Astrocyte (in vitro differentiated cells and primary cell): ENCODE results near the gene TRAPPC10. TPM values are rescaled to one million over a fixed set of nuclear protein-coding genes. Genes with fewer than 3 reads are reported as not detected.
"Not testable (repeated sequence)": the region's sequence is repeated elsewhere in the genome, so short reads cannot be mapped to it uniquely, and the experiment has no call there.

ENCODE experiments used
- DNase-seq: peaks from one replicate; pipeline ENCODE4 v3.0.0-alpha.2; 2010; ENCODE audit warnings: low read depth
- FAIRE-seq: peaks from 2 replicates; lab custom pipeline; 2011; peaks lifted over from hg19 to GRCh38; lab: Jason Lieb, UNC
- H2AFZ ChIP-seq: 2 replicates; pipeline ENCODE4 v1.6.0; 2012; ENCODE audit warnings: low read depth, low read length, inconsistent platforms
- H3K27ac ChIP-seq: 2 replicates; pipeline ENCODE4 v1.5.1; 2011; ENCODE audit warnings: low read depth, low read length, inconsistent platforms
- H3K27me3 ChIP-seq: 2 replicates; pipeline ENCODE4 v1.6.0; 2011; ENCODE audit warnings: low read length, inconsistent platforms; ENCODE audit not compliant: insufficient read depth
- H3K36me3 ChIP-seq: 2 replicates; pipeline ENCODE4 v1.5.1; 2011; ENCODE audit warnings: low read length, inconsistent platforms; ENCODE audit not compliant: insufficient read depth
- H3K4me1 ChIP-seq: 2 replicates; pipeline ENCODE4 v1.5.1; 2011; ENCODE audit warnings: low read length, inconsistent platforms; ENCODE audit not compliant: insufficient read depth
- H3K4me2 ChIP-seq: 2 replicates; pipeline ENCODE4 v1.6.0; 2012; ENCODE audit warnings: low read length, inconsistent platforms
- H3K4me3 ChIP-seq: 2 replicates; pipeline ENCODE4 v1.5.1; 2011; ENCODE audit warnings: low read depth, mild to moderate bottlenecking, low read length, inconsistent platforms; ENCODE audit not compliant: insufficient read depth
- H3K79me2 ChIP-seq: 2 replicates; pipeline ENCODE4 v1.6.0; 2012; ENCODE audit warnings: mild to moderate bottlenecking, low read length, inconsistent platforms; ENCODE audit not compliant: insufficient read depth
- H3K9ac ChIP-seq: 2 replicates; pipeline ENCODE4 v1.6.0; 2012; ENCODE audit warnings: mild to moderate bottlenecking, low read length, inconsistent platforms
- H3K9me3 ChIP-seq: 2 replicates; pipeline ENCODE4 v1.5.1; 2012; ENCODE audit warnings: low read depth, mild to moderate bottlenecking, low read length, inconsistent platforms; ENCODE audit not compliant: insufficient read depth
- H4K20me1 ChIP-seq: 2 replicates; pipeline ENCODE4 v1.6.0; 2012; ENCODE audit warnings: low read length, inconsistent platforms; ENCODE audit not compliant: insufficient read depth
- H3K27ac Mint-ChIP-seq: one replicate; pipeline ENCODE4 v1.8.0; 2021; ENCODE audit warnings: mild to moderate bottlenecking, mixed read lengths; ENCODE audit not compliant: unreplicated experiment
- H3K27me3 Mint-ChIP-seq: one replicate; pipeline ENCODE4 v1.8.0; 2021; ENCODE audit warnings: low read depth, mixed read lengths; ENCODE audit not compliant: unreplicated experiment
- H3K36me3 Mint-ChIP-seq: one replicate; pipeline ENCODE4 v1.8.0; 2021; ENCODE audit warnings: low read depth, mixed read lengths; ENCODE audit not compliant: unreplicated experiment
- H3K4me1 Mint-ChIP-seq: one replicate; pipeline ENCODE4 v1.8.0; 2021; ENCODE audit warnings: low read depth, mixed read lengths; ENCODE audit not compliant: unreplicated experiment
- H3K4me3 Mint-ChIP-seq: one replicate; pipeline ENCODE4 v1.8.0; 2021; ENCODE audit warnings: mild to moderate bottlenecking, moderate library complexity, mixed read lengths; ENCODE audit not compliant: unreplicated experiment
- H3K9me3 Mint-ChIP-seq: one replicate; pipeline ENCODE4 v1.8.0; 2021; ENCODE audit warnings: mild to moderate bottlenecking, mixed read lengths; ENCODE audit not compliant: unreplicated experiment
- EZH2 ChIP-seq: IDR thresholded peaks from 2 replicates; pipeline ENCODE4 v1.6.1; 2012; ENCODE audit warnings: mild to moderate bottlenecking, low read length, inconsistent platforms; ENCODE audit not compliant: insufficient read depth
- total RNA-seq: library from RNA; stranded (reverse); gene quantifications from 2 replicates; pipeline ENCODE4 v1.2.1, GENCODE V29; 2021
- TF ChIP-seq, protein P1 (sequence below): IDR thresholded peaks from 2 replicates; pipeline ENCODE4 v1.5.1; 2011; ENCODE audit warnings: low read depth, mild to moderate bottlenecking, inconsistent platforms, low read length, moderate library complexity; ENCODE audit not compliant: insufficient read depth

Gene TRAPPC10
- total RNA-seq, 1 donor from 2014 or later = 45.7 TPM

DNA sequence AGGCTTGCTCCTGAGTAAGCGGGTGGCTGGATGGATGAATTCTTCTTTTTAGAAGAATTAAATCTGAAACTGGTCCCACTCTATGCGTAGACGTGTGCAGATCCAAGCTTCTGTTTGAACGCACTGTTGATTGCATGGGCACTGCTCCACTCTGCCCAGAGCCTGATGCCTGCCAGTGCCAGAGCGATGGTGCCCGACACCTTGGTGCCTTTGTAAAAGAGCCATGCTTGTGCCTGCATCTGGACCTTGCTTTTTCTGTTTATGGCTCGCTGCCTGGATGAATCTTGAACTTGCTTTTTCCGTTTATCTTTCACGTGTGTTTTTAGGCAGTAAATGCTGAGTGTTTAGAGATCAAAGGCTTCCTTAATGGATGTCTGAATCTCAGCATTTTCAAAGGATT, 80.1 kb downstream of the TRAPPC10 start:
- no peaks in the 10 kb centered on the region for H3K27me3 ChIP-seq
- no peaks in the 10 kb centered on the region for H3K79me2 ChIP-seq
- H3K9me3 ChIP-seq = no peaks in the 10 kb centered on the region
- Mint-ChIP-seq H3K27ac (no peak overlapping the region), H3K9me3 (no peaks in the 10 kb centered on the region), H3K36me3 (peaks cover 17% of the 10 kb centered on the region), H3K4me3 (no peak overlapping the region), H3K27me3 (no peaks in the 10 kb centered on the region), H3K4me1 (no peaks in the 10 kb centered on the region)
- H3K27ac ChIP-seq = no peak overlapping the region
- H3K4me2 ChIP-seq = no peak overlapping the region
- no peak for TF ChIP-seq EZH2
- TF ChIP-seq, protein P1, sequence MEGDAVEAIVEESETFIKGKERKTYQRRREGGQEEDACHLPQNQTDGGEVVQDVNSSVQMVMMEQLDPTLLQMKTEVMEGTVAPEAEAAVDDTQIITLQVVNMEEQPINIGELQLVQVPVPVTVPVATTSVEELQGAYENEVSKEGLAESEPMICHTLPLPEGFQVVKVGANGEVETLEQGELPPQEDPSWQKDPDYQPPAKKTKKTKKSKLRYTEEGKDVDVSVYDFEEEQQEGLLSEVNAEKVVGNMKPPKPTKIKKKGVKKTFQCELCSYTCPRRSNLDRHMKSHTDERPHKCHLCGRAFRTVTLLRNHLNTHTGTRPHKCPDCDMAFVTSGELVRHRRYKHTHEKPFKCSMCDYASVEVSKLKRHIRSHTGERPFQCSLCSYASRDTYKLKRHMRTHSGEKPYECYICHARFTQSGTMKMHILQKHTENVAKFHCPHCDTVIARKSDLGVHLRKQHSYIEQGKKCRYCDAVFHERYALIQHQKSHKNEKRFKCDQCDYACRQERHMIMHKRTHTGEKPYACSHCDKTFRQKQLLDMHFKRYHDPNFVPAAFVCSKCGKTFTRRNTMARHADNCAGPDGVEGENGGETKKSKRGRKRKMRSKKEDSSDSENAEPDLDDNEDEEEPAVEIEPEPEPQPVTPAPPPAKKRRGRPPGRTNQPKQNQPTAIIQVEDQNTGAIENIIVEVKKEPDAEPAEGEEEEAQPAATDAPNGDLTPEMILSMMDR = no peak
- H2AFZ ChIP-seq = no peak overlapping the region
- no peak for DNase-seq
- H3K4me1 ChIP-seq = peaks cover 4% of the 10 kb centered on the region
- peaks cover 38% of the 10 kb centered on the region for H3K36me3 ChIP-seq
- peaks cover 37% of the 10 kb centered on the region for H4K20me1 ChIP-seq
- no peak overlapping the region for H3K9ac ChIP-seq
- H3K4me3 ChIP-seq = no peak overlapping the region
- no peak for FAIRE-seq

DNA sequence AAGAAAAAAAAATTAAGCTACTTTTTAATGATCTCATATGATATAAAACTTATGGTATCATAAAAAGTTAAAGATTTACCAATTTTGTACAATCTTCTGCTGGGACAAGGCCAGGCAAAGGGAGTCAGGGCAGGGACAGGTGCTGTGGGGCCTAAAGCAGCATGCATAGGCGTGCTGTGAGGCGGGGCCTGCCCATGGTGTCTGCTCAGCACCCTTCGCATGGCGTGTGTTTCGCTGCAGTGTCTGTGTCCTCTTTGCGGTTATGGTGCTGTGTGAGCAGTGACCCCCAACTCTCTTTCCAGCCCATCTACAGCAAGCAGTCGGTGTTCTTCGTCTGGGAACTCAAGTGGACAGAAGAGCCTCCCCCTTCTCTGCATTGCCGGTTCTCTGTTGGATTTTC, 81.7 kb downstream of the TRAPPC10 start:
- no peaks in the 10 kb centered on the region for H3K4me1 Mint-ChIP-seq
- Histone ChIP-seq H3K27ac (no peak overlapping the region), H3K27me3 (no peaks in the 10 kb centered on the region), H3K9me3 (no peaks in the 10 kb centered on the region), H3K36me3 (peaks cover 26% of the 10 kb centered on the region), H2AFZ (no peak overlapping the region), H3K79me2 (no peaks in the 10 kb centered on the region), H3K9ac (no peak overlapping the region), H3K4me1 (peaks cover 4% of the 10 kb centered on the region), H3K4me3 (no peak overlapping the region), H4K20me1 (peaks cover 23% of the 10 kb centered on the region), H3K4me2 (no peak overlapping the region)
- H3K9me3 Mint-ChIP-seq = no peaks in the 10 kb centered on the region
- DNase-seq = no peak
- H3K36me3 Mint-ChIP-seq = peaks cover 12% of the 10 kb centered on the region
- no peaks in the 10 kb centered on the region for H3K27me3 Mint-ChIP-seq
- TF ChIP-seq EZH2 = no peak
- TF ChIP-seq, protein P1 = no peak
- no peak for FAIRE-seq
- H3K27ac Mint-ChIP-seq = no peak overlapping the region
- no peak overlapping the region for H3K4me3 Mint-ChIP-seq

DNA sequence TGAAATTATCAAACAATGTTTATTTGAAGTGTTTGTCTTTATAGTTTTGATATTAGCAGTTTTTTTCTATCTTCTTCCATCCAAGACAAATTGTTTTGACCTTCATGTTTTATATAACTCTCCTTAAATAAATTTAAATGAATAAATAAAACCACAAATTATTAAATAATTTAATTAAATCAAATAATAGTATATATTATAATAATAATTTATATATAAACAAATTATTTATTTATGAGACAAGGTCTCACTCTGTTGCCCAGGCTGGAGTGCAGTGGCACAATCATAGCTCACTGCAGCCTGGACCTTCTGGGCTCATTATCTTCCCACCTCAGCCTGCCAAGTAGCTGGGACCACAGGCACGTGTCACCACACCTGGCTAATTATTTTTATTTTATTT, 82.7 kb downstream of the TRAPPC10 start:
- Histone ChIP-seq H3K36me3 (peaks cover 23% of the 10 kb centered on the region), H3K9ac (no peak overlapping the region), H3K27ac (no peak overlapping the region), H3K79me2 (no peaks in the 10 kb centered on the region), H3K27me3 (no peaks in the 10 kb centered on the region), H4K20me1 (peaks cover 12% of the 10 kb centered on the region), H3K4me1 (peaks cover 4% of the 10 kb centered on the region), H3K4me2 (no peak overlapping the region), H3K4me3 (no peak overlapping the region), H3K9me3 (no peaks in the 10 kb centered on the region), H2AFZ (no peak overlapping the region)
- no peak overlapping the region for H3K4me3 Mint-ChIP-seq
- FAIRE-seq (no peak), DNase-seq (no peak)
- H3K4me1 Mint-ChIP-seq = no peaks in the 10 kb centered on the region
- H3K36me3 Mint-ChIP-seq = peaks cover 10% of the 10 kb centered on the region
- H3K9me3 Mint-ChIP-seq = no peaks in the 10 kb centered on the region
- TF ChIP-seq, protein P1 = no peak
- TF ChIP-seq EZH2 = no peak
- H3K27ac Mint-ChIP-seq = no peak overlapping the region
- H3K27me3 Mint-ChIP-seq = no peaks in the 10 kb centered on the region

DNA sequence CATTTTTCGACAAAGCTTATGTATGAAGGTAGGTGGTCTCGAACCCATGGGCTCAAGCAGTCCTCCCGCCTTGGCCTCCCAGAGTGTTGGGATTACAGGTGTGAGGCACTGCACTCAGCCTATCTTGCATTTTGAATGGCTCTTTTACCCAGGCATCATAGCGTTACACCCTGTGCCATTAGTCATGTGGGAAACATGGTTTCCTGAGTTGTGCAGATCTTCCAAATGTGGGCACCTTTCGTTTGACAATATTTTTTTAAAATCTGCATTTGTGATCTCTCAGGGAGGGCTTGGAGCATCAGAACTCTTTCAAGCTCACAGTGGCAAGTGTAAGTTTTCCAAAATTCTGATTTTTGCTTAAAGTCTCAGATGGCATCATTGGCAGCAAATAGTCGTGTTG, 86.4 kb downstream of the TRAPPC10 start:
- not testable (repeated sequence) for H3K27ac ChIP-seq, DNase-seq, H3K9me3 Mint-ChIP-seq, H3K36me3 ChIP-seq, H3K4me3 ChIP-seq, H3K9ac ChIP-seq, H3K27me3 ChIP-seq, H3K4me1 ChIP-seq, FAIRE-seq, H2AFZ ChIP-seq, H3K36me3 Mint-ChIP-seq, H3K9me3 ChIP-seq, H3K27me3 Mint-ChIP-seq, H3K4me2 ChIP-seq, H3K4me3 Mint-ChIP-seq, H3K4me1 Mint-ChIP-seq, H4K20me1 ChIP-seq, H3K27ac Mint-ChIP-seq, H3K79me2 ChIP-seq
